IPS-20b (cell line): ENCODE data around the gene UBE2G2.

Experiments
- H3K27ac ChIP-seq: one replicate; pipeline ENCODE4 v1.5.1; 2013; ENCODE audit warnings: low read length
- H3K27me3 ChIP-seq: 2 replicates; pipeline ENCODE4 v1.6.1; 2013; ENCODE audit warnings: mild to moderate bottlenecking, low read length, inconsistent platforms; ENCODE audit not compliant: insufficient read depth
- H3K36me3 ChIP-seq: 2 replicates; pipeline ENCODE4 v1.6.1; 2013; ENCODE audit warnings: low read depth, mild to moderate bottlenecking, inconsistent platforms, low read length, moderate library complexity; ENCODE audit not compliant: insufficient read depth
- H3K4me1 ChIP-seq: 2 replicates; pipeline ENCODE4 v1.6.1; 2013; ENCODE audit warnings: mild to moderate bottlenecking, control low read depth, inconsistent platforms, low read length, moderate library complexity; ENCODE audit not compliant: insufficient read depth
- H3K4me3 ChIP-seq: 2 replicates; pipeline ENCODE4 v1.5.1; 2013; ENCODE audit warnings: mild to moderate bottlenecking, low read length, inconsistent platforms
- H3K9ac ChIP-seq: 2 replicates; pipeline ENCODE4 v1.6.1; 2013; ENCODE audit warnings: low read depth, mild to moderate bottlenecking, inconsistent platforms, low read length, moderate library complexity
- H3K9me3 ChIP-seq: 2 replicates; pipeline ENCODE4 v1.6.1; 2013; ENCODE audit warnings: mild to moderate bottlenecking, low read depth, low read length, inconsistent platforms; ENCODE audit not compliant: insufficient read depth

The UBE2G2 gene

GRCh38 chr21:44727321-44727720 lies 74.3 kb downstream of the UBE2G2 start:
- Histone ChIP-seq H3K9ac (no peak overlapping the region), H3K27ac (no peak overlapping the region), H3K27me3 (peaks cover 30% of the 10 kb centered on the region), H3K4me1 (peaks cover 16% of the 10 kb centered on the region; the same call in 1 of the 2 replicates), H3K36me3 (no peaks in the 10 kb centered on the region), H3K4me3 (no peak overlapping the region), H3K9me3 (no peaks in the 10 kb centered on the region)

GRCh38 chr21:44726826-44727225 lies 74.8 kb downstream of the UBE2G2 start:
- Histone ChIP-seq H3K4me3 (no peak overlapping the region), H3K9ac (no peak overlapping the region)

GRCh38 chr21:44724926-44725325 lies 76.7 kb downstream of the UBE2G2 start:
- H3K27ac ChIP-seq, result no peak overlapping the region
- H3K27me3 ChIP-seq, result peaks cover 27% of the 10 kb centered on the region

More at GRCh38 chr21:44726826-44727225, 74.8 kb downstream of the UBE2G2 start:
- Histone ChIP-seq H3K36me3 (no peaks in the 10 kb centered on the region), H3K4me1 (peaks cover 16% of the 10 kb centered on the region; the same call in 1 of the 2 replicates), H3K27ac (no peak overlapping the region), H3K27me3 (peaks cover 30% of the 10 kb centered on the region), H3K9me3 (no peaks in the 10 kb centered on the region)

GRCh38 chr21:44724196-44724595 lies 77.4 kb downstream of the UBE2G2 start:
- H3K4me1 ChIP-seq, result peaks cover 9% of the 10 kb centered on the region; the same call in 1 of the 2 replicates
- no peaks in the 10 kb centered on the region for H3K9me3 ChIP-seq
- H3K4me3 ChIP-seq, result no peak overlapping the region
- H3K27me3 ChIP-seq, result peaks cover 27% of the 10 kb centered on the region
- H3K27ac ChIP-seq, result no peak overlapping the region
- no peak overlapping the region for H3K9ac ChIP-seq
- H3K36me3 ChIP-seq, result no peaks in the 10 kb centered on the region

More at GRCh38 chr21:44724926-44725325, 76.7 kb downstream of the UBE2G2 start:
- Histone ChIP-seq H3K9me3 (no peaks in the 10 kb centered on the region), H3K9ac (no peak overlapping the region), H3K4me3 (no peak overlapping the region), H3K4me1 (peaks cover 9% of the 10 kb centered on the region; the same call in 1 of the 2 replicates), H3K36me3 (no peaks in the 10 kb centered on the region)

GRCh38 chr21:44723177-44724131 lies 78.2 kb downstream of the UBE2G2 start:
- Histone ChIP-seq H3K4me1 (peaks cover 9% of the 10 kb centered on the region; the same call in 1 of the 2 replicates), H3K27me3 (peaks cover 27% of the 10 kb centered on the region), H3K36me3 (no peaks in the 10 kb centered on the region), H3K9me3 (no peaks in the 10 kb centered on the region), H3K4me3 (peak overlapping the region; percentile 36; the same call in 1 of the 2 replicates), H3K9ac (peak overlapping the region; percentile 65; the same call in 1 of the 2 replicates), H3K27ac (no peak overlapping the region)

- Histone ChIP-seq H3K27me3 (peaks cover 27% of the 10 kb centered on the region), H3K9ac (peak overlapping the region; percentile 65; the same call in 1 of the 2 replicates), H3K4me3 (peak overlapping the region; percentile 36; the same call in 1 of the 2 replicates), H3K27ac (no peak overlapping the region), H3K36me3 (no peaks in the 10 kb centered on the region), H3K9me3 (no peaks in the 10 kb centered on the region), H3K4me1 (peaks cover 9% of the 10 kb centered on the region; the same call in 1 of the 2 replicates)
Measured at GRCh38 chr21:44722731-44723130, 78.9 kb downstream of the UBE2G2 start.

- no peak overlapping the region for H3K4me3 ChIP-seq
- H3K36me3 ChIP-seq, result no peaks in the 10 kb centered on the region
- H3K4me1 ChIP-seq, result peaks cover 9% of the 10 kb centered on the region; the same call in 1 of the 2 replicates
- no peak overlapping the region for H3K9ac ChIP-seq
- no peaks in the 10 kb centered on the region for H3K9me3 ChIP-seq
- H3K27ac ChIP-seq, result no peak overlapping the region
- H3K27me3 ChIP-seq, result peaks cover 31% of the 10 kb centered on the region
Measured at GRCh38 chr21:44720170-44720569, 81.5 kb downstream of the UBE2G2 start.
